ENCODE measurements around the gene SLC35E4.
"Not testable (repeated sequence)": the region's sequence is repeated elsewhere in the genome, so short reads cannot be mapped to it uniquely, and the experiment has no call there.

Gene SLC35E4

GRCh38 chr22:30631469-30631868 is 4.1 kb upstream of the SLC35E4 start:
- not testable (repeated sequence) for H3K36me3 Mint-ChIP-seq, H3K27ac Mint-ChIP-seq, H3K27me3 Mint-ChIP-seq, H3K4me3 Mint-ChIP-seq, ATAC-seq, H3K9me3 Mint-ChIP-seq
- peaks cover 18% of the 10 kb centered on the region for H3K4me1 Mint-ChIP-seq

GRCh38 chr22:30634471-30635233 is 929 bp upstream of the SLC35E4 start:
- ATAC-seq: peak; percentile 82
- Mint-ChIP-seq H3K27me3 (no peaks in the 10 kb centered on the region), H3K27ac (peak overlapping the region; percentile 83), H3K4me1 (peaks cover 25% of the 10 kb centered on the region), H3K9me3 (peaks cover 3% of the 10 kb centered on the region), H3K36me3 (peaks cover 6% of the 10 kb centered on the region), H3K4me3 (peak overlapping the region; percentile 82)

- no peak for ATAC-seq
- Mint-ChIP-seq H3K36me3 (peaks cover 6% of the 10 kb centered on the region), H3K27ac (peak overlapping the region; percentile 83), H3K4me1 (peaks cover 25% of the 10 kb centered on the region), H3K9me3 (peaks cover 3% of the 10 kb centered on the region), H3K27me3 (no peaks in the 10 kb centered on the region), H3K4me3 (peak overlapping the region; percentile 82)
These were observed 871 bp downstream of the SLC35E4 start for GRCh38 chr22:30636226-30637077.

GRCh38 chr22:30637701-30638114 is 2.1 kb downstream of the SLC35E4 start:
- Mint-ChIP-seq H3K27me3 (no peaks in the 10 kb centered on the region), H3K4me1 (peaks cover 25% of the 10 kb centered on the region), H3K27ac (no peak overlapping the region), H3K9me3 (peaks cover 3% of the 10 kb centered on the region), H3K36me3 (peaks cover 6% of the 10 kb centered on the region), H3K4me3 (no peak overlapping the region)
- ATAC-seq: no peak

DNA sequence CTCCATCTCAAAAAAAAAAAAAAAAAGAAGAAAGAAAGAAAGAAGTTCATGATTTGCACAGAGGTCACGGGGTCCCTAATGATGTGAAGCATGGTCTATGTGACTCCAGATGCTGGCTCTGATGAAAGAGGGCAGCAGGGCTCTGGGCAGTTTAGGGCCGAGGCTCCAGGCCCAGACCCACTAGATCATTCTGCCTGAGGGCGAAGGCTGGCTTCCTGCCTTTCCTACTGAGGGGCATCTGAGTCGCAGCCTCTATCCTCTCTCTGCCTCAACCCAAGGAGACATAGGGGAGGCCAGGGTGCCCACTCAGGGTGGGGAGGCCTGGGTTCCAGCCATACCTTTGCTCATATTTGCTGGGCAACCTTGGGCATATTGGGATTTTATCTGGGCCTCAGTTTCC is 4.8 kb downstream of the SLC35E4 start:
- H3K4me3 Mint-ChIP-seq: no peak overlapping the region

DNA sequence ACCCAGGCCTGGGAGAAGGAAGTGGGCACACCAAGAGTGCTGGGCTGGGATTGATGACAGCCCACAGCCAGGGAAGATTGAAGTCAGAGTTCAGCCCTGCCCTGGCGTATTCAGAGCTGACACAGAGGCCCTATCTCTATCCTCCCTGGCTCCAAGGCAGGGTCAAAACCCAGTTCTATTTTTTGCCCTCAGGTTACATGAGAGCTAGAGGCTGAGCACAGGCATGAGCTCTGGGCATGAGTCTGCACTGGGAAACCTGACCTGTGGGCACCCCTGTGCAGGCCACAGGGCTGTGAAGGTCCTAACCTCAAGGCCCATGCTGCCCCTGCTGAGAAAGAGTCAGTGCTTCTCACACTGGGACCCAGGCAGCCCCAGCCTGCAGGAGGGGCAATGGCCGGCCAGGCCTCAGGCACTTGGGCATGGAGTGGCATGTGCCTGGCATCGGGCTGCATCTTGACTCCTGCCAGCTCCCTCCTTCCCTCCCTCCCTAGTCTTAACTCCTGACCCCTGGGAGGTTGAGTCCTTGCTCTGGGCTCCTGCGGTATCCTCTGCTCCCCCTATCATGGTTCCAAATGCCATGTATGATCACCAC is 5.4 kb downstream of the SLC35E4 start:
- Mint-ChIP-seq H3K9me3 (peaks cover 3% of the 10 kb centered on the region), H3K4me1 (peaks cover 28% of the 10 kb centered on the region), H3K36me3 (peaks cover 6% of the 10 kb centered on the region), H3K27ac (no peak overlapping the region), H3K27me3 (no peaks in the 10 kb centered on the region), H3K4me3 (no peak overlapping the region)
- no peak for ATAC-seq

More for the DNA sequence above, 4.8 kb downstream of the SLC35E4 start:
- Mint-ChIP-seq H3K4me1 (peaks cover 31% of the 10 kb centered on the region), H3K27ac (no peak overlapping the region), H3K27me3 (no peaks in the 10 kb centered on the region), H3K36me3 (peaks cover 6% of the 10 kb centered on the region), H3K9me3 (peaks cover 3% of the 10 kb centered on the region)
- no peak for ATAC-seq

- H3K36me3 Mint-ChIP-seq: peaks cover 6% of the 10 kb centered on the region
- ATAC-seq: peak; percentile 7
- peak overlapping the region; percentile 16 for H3K27ac Mint-ChIP-seq
- peaks cover 22% of the 10 kb centered on the region for H3K4me1 Mint-ChIP-seq
- H3K27me3 Mint-ChIP-seq: no peaks in the 10 kb centered on the region
- no peak overlapping the region for H3K4me3 Mint-ChIP-seq
- H3K9me3 Mint-ChIP-seq: peaks cover 3% of the 10 kb centered on the region
These were observed 7.7 kb downstream of the SLC35E4 start for GRCh38 chr22:30643055-30643875.

- H3K27me3 Mint-ChIP-seq: no peaks in the 10 kb centered on the region
- H3K27ac Mint-ChIP-seq: no peak overlapping the region
- no peak for ATAC-seq
- no peak overlapping the region for H3K4me3 Mint-ChIP-seq
- no peaks in the 10 kb centered on the region for H3K9me3 Mint-ChIP-seq
- H3K36me3 Mint-ChIP-seq: no peaks in the 10 kb centered on the region
- H3K4me1 Mint-ChIP-seq: peaks cover 44% of the 10 kb centered on the region
These were observed 11.1 kb downstream of the SLC35E4 start for GRCh38 chr22:30646518-30647160.

GRCh38 chr22:30647536-30647935 is 12.0 kb downstream of the SLC35E4 start:
- Mint-ChIP-seq H3K27me3 (no peaks in the 10 kb centered on the region), H3K4me3 (no peak overlapping the region), H3K4me1 (peaks cover 44% of the 10 kb centered on the region), H3K27ac (no peak overlapping the region), H3K36me3 (no peaks in the 10 kb centered on the region), H3K9me3 (no peaks in the 10 kb centered on the region)
- no peak for ATAC-seq

DNA sequence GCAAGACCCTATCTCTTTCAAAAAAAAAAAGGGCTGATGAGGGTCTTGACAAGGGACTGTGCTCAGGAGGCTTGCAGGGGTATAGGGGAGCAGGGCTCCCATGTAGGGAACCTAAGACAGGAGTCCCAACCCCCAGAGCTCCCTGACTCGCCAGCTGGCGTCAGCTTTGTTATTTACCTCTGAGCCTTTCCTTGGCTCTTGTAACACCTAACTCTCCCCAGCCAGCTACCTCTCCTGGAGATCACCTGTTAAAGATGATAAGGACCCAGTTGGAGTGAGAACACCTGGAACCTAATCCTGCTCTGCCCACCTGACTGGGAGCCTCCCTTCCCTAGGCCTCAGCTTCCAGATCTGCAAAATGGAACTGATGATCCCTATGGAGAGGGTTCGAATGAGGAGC is 13.2 kb downstream of the SLC35E4 start:
- H3K36me3 Mint-ChIP-seq: no peaks in the 10 kb centered on the region
- H3K9me3 Mint-ChIP-seq: no peaks in the 10 kb centered on the region
- H3K27me3 Mint-ChIP-seq: no peaks in the 10 kb centered on the region
- H3K27ac Mint-ChIP-seq: peak overlapping the region; percentile 78
- no peak overlapping the region for H3K4me3 Mint-ChIP-seq
- no peak for ATAC-seq
- H3K4me1 Mint-ChIP-seq: peaks cover 34% of the 10 kb centered on the region

DNA sequence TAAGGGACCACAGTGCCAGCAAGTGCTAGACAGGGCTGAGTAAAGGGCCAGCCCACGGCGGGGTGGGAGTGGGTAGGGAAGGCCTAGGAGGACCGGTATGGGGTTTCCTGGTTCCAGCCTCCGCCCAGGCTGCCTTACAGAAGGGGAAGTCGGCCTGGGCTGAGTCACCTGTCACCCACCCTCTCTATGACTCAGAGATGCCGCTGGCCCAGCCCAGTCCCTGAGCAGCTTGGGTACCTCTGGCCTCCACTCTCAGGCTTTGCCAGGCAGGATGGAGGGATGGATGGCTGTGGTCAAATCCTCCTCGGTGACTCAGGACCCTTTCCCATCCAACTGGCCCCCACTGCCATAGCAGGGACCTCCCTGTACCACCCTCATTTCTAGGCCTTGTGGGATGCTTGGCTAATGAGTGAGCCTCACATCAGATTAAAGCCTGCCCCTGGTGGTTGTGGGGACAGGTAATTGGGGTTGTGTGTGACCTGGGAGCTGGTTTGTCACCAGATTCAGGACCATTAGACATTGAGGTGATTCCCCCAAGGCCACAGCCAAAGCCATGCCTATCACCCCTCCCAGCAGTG is 13.9 kb downstream of the SLC35E4 start:
- ATAC-seq: peak; percentile 97
- no peak overlapping the region for H3K4me3 Mint-ChIP-seq
- peaks cover 27% of the 10 kb centered on the region for H3K4me1 Mint-ChIP-seq
- H3K27ac Mint-ChIP-seq: peak overlapping the region; percentile 78
- no peaks in the 10 kb centered on the region for H3K27me3 Mint-ChIP-seq
- no peaks in the 10 kb centered on the region for H3K9me3 Mint-ChIP-seq
- H3K36me3 Mint-ChIP-seq: peaks cover 5% of the 10 kb centered on the region

- no peak for ATAC-seq
- no peaks in the 10 kb centered on the region for H3K9me3 Mint-ChIP-seq
- no peaks in the 10 kb centered on the region for H3K27me3 Mint-ChIP-seq
- H3K4me1 Mint-ChIP-seq: peaks cover 27% of the 10 kb centered on the region
- no peak overlapping the region for H3K4me3 Mint-ChIP-seq
- peaks cover 9% of the 10 kb centered on the region for H3K36me3 Mint-ChIP-seq
- peak overlapping the region; percentile 78 for H3K27ac Mint-ChIP-seq
These were observed 15.0 kb downstream of the SLC35E4 start for GRCh38 chr22:30650508-30651116.

- Mint-ChIP-seq H3K4me1 (peaks cover 26% of the 10 kb centered on the region), H3K4me3 (no peak overlapping the region), H3K36me3 (peaks cover 9% of the 10 kb centered on the region), H3K27me3 (no peaks in the 10 kb centered on the region), H3K9me3 (no peaks in the 10 kb centered on the region), H3K27ac (no peak overlapping the region)
- no peak for ATAC-seq
These were observed 17.3 kb downstream of the SLC35E4 start for GRCh38 chr22:30652852-30653251.

GRCh38 chr22:30654361-30654760 is 18.8 kb downstream of the SLC35E4 start:
- Mint-ChIP-seq H3K4me3 (no peak overlapping the region), H3K27me3 (no peaks in the 10 kb centered on the region), H3K9me3 (no peaks in the 10 kb centered on the region), H3K4me1 (peaks cover 12% of the 10 kb centered on the region), H3K27ac (no peak overlapping the region), H3K36me3 (peaks cover 21% of the 10 kb centered on the region)
- ATAC-seq: no peak
